AG09309 (cell line): ENCODE data around the gene PRSS57.
"Not testable (repeated sequence)": the region's sequence is repeated elsewhere in the genome, so short reads cannot be mapped to it uniquely, and the experiment has no call there.

Experiments
- DNase-seq: peaks from one replicate; pipeline ENCODE4 v3.0.0-alpha.2; 2010; ENCODE audit warnings: low read depth
- H3K4me3 ChIP-seq: 2 replicates; pipeline ENCODE4 v1.5.1; 2011; ENCODE audit warnings: mild to moderate bottlenecking, low read depth, low read length, moderate library complexity; ENCODE audit not compliant: control insufficient read depth
- CTCF ChIP-seq: IDR thresholded peaks from 2 replicates; pipeline ENCODE4 v1.5.1; 2011; ENCODE audit warnings: mild to moderate bottlenecking, low read depth, low read length, inconsistent platforms; ENCODE audit not compliant: insufficient read depth, control insufficient read depth; ENCODE audit errors: missing control alignments

Gene PRSS57

GRCh38 chr19:704447-704741, 9.1 kb upstream of the PRSS57 start:
- H3K4me3 ChIP-seq: no peak overlapping the region
- no peak for DNase-seq
- TF ChIP-seq CTCF: no peak

GRCh38 chr19:703651-704446, 8.6 kb upstream of the PRSS57 start:
- DNase-seq: no peak
- no peak for TF ChIP-seq CTCF
- no peak overlapping the region for H3K4me3 ChIP-seq

DNA sequence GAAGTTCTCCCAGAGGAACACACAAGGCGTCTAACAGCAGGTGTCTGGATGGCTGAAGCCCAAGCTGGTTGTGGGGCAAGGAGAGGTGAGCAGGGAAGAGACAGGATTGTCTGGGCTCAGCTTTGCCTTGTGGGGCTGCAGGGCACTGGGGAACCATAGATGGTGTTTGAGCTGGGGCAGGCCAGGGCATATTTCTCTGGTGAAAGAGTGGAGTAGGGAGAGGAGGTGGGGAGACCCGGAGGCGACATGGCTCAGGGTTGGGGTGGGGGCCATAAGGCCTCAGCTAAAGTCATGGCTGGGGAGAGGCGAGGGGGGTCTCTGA, 8.0 kb upstream of the PRSS57 start:
- no peak for TF ChIP-seq CTCF
- H3K4me3 ChIP-seq: no peak overlapping the region
- no peak for DNase-seq

GRCh38 chr19:702847-703246, 7.6 kb upstream of the PRSS57 start:
- H3K4me3 ChIP-seq: not testable (repeated sequence)

DNA sequence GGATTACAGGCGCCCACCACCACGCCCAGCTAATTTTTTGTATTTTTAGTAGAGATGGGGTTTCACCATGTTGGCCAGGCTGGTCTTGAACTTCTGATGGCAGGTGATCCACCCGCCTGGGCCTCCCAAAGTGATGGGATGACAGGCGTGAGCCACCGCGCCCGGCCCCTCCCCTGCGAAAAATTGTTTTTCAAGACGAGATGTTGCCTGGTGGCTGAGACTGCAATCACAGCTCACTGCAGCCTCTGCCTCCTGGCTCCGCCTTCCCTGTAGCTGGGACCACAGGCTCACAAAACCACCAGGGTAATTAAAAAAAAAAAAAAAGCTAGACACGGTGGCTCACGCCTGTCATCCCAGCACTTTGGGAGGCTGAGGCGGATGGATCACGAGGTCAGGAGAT, 4.6 kb upstream of the PRSS57 start:
- not testable (repeated sequence) for H3K4me3 ChIP-seq, DNase-seq

More at GRCh38 chr19:702847-703246, 7.6 kb upstream of the PRSS57 start:
- DNase-seq: not testable (repeated sequence)

DNA sequence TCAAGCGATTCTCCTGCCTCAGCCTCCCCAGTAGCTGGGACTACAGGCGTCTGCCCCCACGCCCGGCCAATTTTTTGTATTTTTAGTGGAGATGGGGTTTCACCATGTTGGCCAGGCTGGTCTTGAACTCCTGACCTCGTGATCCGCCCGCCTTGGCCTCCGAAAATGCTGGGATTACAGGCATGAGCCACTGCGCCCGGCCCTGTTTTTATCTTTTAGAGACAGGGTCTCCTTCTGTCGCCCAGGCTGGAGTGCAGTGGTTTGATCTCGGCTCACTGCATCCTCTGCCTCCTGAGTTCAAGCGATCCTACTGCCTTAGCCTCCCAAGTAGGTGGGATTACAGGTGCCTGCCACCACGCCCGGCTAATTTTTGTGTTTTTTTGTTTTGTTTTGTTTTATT, 3.3 kb upstream of the PRSS57 start:
- not testable (repeated sequence) for H3K4me3 ChIP-seq, DNase-seq

- no peak overlapping the region for H3K4me3 ChIP-seq
- no peak for TF ChIP-seq CTCF
- DNase-seq: no peak
Measured at GRCh38 chr19:694481-695351, 536 bp downstream of the PRSS57 start.

DNA sequence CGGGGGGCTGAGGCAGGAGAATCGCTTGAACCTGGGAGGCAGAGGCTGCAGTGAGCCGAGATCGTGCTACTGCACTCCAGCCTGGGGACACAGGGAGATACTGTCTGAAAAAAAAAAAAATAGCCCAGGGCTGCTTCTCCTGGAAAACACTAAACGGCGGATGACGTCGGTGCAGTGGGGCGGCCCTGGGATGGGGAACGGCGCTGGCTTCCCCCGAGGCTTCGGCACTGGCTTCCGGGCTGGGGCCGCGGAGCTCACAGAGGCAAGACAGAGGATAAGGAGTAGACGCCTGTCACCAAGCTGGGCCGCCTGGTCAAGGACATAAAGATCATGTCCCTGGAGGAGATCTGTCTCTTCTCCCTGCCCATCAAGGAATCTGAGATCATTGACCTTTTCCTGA, 5.0 kb downstream of the PRSS57 start:
- no peak for TF ChIP-seq CTCF
- DNase-seq: no peak
- no peak overlapping the region for H3K4me3 ChIP-seq
